GM23338 (cell line): ENCODE measurements around the gene ERGIC2. TPM values are rescaled to one million over a fixed set of nuclear protein-coding genes. Genes with fewer than 3 reads are reported as not detected.

Source experiments
- ATAC-seq: fragments of 200-7000 bp; cut with Tn5 transposase; 3 replicates; pipeline ENCODE4 v1.9.1; 2020
- DNase-seq: peaks from one replicate; pipeline ENCODE4 v3.0.0-alpha.2; 2015; ENCODE audit warnings: low spot score
- H2AFZ ChIP-seq: fragments of 200-600 bp; sonication (generic); 2 replicates; pipeline ENCODE4 v1.8.0; 2016; ENCODE audit warnings: antibody characterized with exemption, mild to moderate bottlenecking, moderate library complexity
- H3F3A ChIP-seq: fragments of 200-600 bp; sonication (generic); replicated peaks from 2 replicates; pipeline ENCODE4 v1.8.0; 2017; ENCODE audit warnings: antibody characterized with exemption, mixed run types, low read depth
- H3K27ac ChIP-seq: fragments of 200-600 bp; sonication (generic); 2 replicates; pipeline ENCODE4 v1.6.1; 2016; ENCODE audit warnings: low read depth
- H3K27me3 ChIP-seq: fragments of 200-600 bp; sonication (generic); 2 replicates; pipeline ENCODE4 v1.8.0; 2016; ENCODE audit warnings: mild to moderate bottlenecking, mixed run types, moderate library complexity; ENCODE audit not compliant: insufficient read depth
- H3K36me3 ChIP-seq: fragments of 200-600 bp; sonication (generic); 2 replicates; pipeline ENCODE4 v1.8.0; 2016; ENCODE audit warnings: mild to moderate bottlenecking; ENCODE audit not compliant: insufficient read depth
- H3K4me1 ChIP-seq: fragments of 200-600 bp; sonication (generic); 2 replicates; pipeline ENCODE4 v1.8.0; 2016; ENCODE audit warnings: mild to moderate bottlenecking, moderate library complexity; ENCODE audit not compliant: insufficient read depth
- H3K4me2 ChIP-seq: fragments of 200-600 bp; sonication (generic); 2 replicates; pipeline ENCODE4 v1.7.1; 2017; ENCODE audit warnings: mixed run types
- H3K4me3 ChIP-seq: fragments of 200-600 bp; sonication (generic); 2 replicates; pipeline ENCODE4 v1.6.1; 2016; ENCODE audit warnings: mixed run types
- H3K79me2 ChIP-seq: fragments of 200-600 bp; sonication (generic); replicated peaks from 2 replicates; pipeline ENCODE4 v1.8.0; 2017; ENCODE audit warnings: mild to moderate bottlenecking; ENCODE audit not compliant: insufficient read depth
- H3K9me2 ChIP-seq: fragments of 200-600 bp; sonication (generic); 2 replicates; pipeline ENCODE4 v1.8.0; 2017; ENCODE audit not compliant: insufficient read depth
- H4K20me1 ChIP-seq: fragments of 200-600 bp; sonication (generic); replicated peaks from 2 replicates; pipeline ENCODE4 v1.8.0; 2017; ENCODE audit warnings: mild to moderate bottlenecking; ENCODE audit not compliant: insufficient read depth
- H3K27ac Mint-ChIP-seq: 2 replicates; pipeline ENCODE4 v1.8.0; 2020; ENCODE audit warnings: inconsistent platforms, mild to moderate bottlenecking, moderate library complexity, mixed read lengths
- H3K27me3 Mint-ChIP-seq: 3 replicates; pipeline ENCODE4 v1.8.0; 2022; ENCODE audit warnings: low read depth, mild to moderate bottlenecking, moderate library complexity, mixed read lengths, inconsistent platforms; ENCODE audit not compliant: insufficient read depth, poor library complexity
- H3K36me3 Mint-ChIP-seq: 3 replicates; pipeline ENCODE4 v1.8.0; 2021; ENCODE audit warnings: low read depth, mild to moderate bottlenecking, inconsistent platforms, moderate library complexity, mixed read lengths
- H3K4me1 Mint-ChIP-seq: 3 replicates; pipeline ENCODE4 v1.8.0; 2020; ENCODE audit warnings: mild to moderate bottlenecking, inconsistent platforms, mixed read lengths
- H3K4me3 Mint-ChIP-seq: 3 replicates; pipeline ENCODE4 v1.8.0; 2021; ENCODE audit warnings: moderate library complexity, mild to moderate bottlenecking, inconsistent platforms, mixed read lengths
- H3K9me3 Mint-ChIP-seq: 3 replicates; pipeline ENCODE4 v1.8.0; 2020; ENCODE audit warnings: moderate library complexity, mild to moderate bottlenecking, inconsistent platforms, mixed read lengths
- CREB1 ChIP-seq: fragments of 250-450 bp; sonication (Bioruptor Pico); IDR thresholded peaks from 2 replicates; pipeline ENCODE4 v1.5.0; 2020; ENCODE audit warnings: low read depth, mild to moderate bottlenecking, moderate library complexity
- CTCF ChIP-seq, 2 experiments: fragments of 200-600 bp in 1 of 2; sonication (generic) in 1 of 2; conservative IDR thresholded peaks; 2 replicates each; pipeline versions ENCODE4 v1.5.1 to v1.6.1; 2016 to 2017; ENCODE audit warnings: antibody characterized with exemption in 2 of 2, low read depth in 2 of 2, mild to moderate bottlenecking in 2 of 2, moderate library complexity in 1 of 2
- ETS1 ChIP-seq: IDR thresholded peaks from 2 replicates; pipeline ENCODE4 v1.6.1; 2016; ENCODE audit warnings: antibody characterized with exemption
- EZH2 ChIP-seq: fragments of 200-600 bp; sonication (generic); IDR thresholded peaks from one replicate; pipeline ENCODE4 v1.8.0; 2017; ENCODE audit warnings: antibody characterized with exemption, mild to moderate bottlenecking, low read depth; ENCODE audit not compliant: unreplicated experiment
- EZH2phosphoT487 ChIP-seq: fragments of 200-600 bp; sonication (generic); IDR thresholded peaks from one replicate; pipeline ENCODE4 v1.8.1; 2018; ENCODE audit warnings: antibody characterized with exemption; ENCODE audit not compliant: unreplicated experiment
- JUNB ChIP-seq: IDR thresholded peaks from one replicate; pipeline ENCODE4 v1.6.1; 2016; ENCODE audit warnings: antibody characterized with exemption; ENCODE audit not compliant: unreplicated experiment
- NANOG ChIP-seq: IDR thresholded peaks from 2 replicates; pipeline ENCODE4 v1.6.1; 2016; ENCODE audit warnings: antibody characterized with exemption, borderline replicate concordance
- POLR2AphosphoS5 ChIP-seq: IDR thresholded peaks from 2 replicates; pipeline ENCODE4 v1.6.1; 2016; ENCODE audit warnings: antibody characterized with exemption, low read depth
- REST ChIP-seq: IDR thresholded peaks from one replicate; pipeline ENCODE4 v1.6.1; 2018; ENCODE audit warnings: antibody characterized with exemption; ENCODE audit not compliant: unreplicated experiment
- STAT1 ChIP-seq: IDR thresholded peaks from one replicate; pipeline ENCODE4 v1.6.1; 2016; ENCODE audit warnings: antibody characterized with exemption; ENCODE audit not compliant: unreplicated experiment
- ZNF114 ChIP-seq: fragments of 250-450 bp; sonication (Bioruptor Pico); IDR thresholded peaks from 2 replicates; pipeline ENCODE4 v1.5.0; 2020; ENCODE audit warnings: mild to moderate bottlenecking, moderate library complexity
- ZNF331 ChIP-seq: fragments of 250-450 bp; sonication (Bioruptor Pico); IDR thresholded peaks from 2 replicates; pipeline ENCODE4 v1.5.0; 2020; ENCODE audit warnings: low read depth, mild to moderate bottlenecking, moderate library complexity
- ZNF462 ChIP-seq: fragments of 250-450 bp; sonication (Bioruptor Pico); IDR thresholded peaks from 2 replicates; pipeline ENCODE4 v1.5.0; 2020; ENCODE audit warnings: mild to moderate bottlenecking, moderate library complexity
- polyA plus RNA-seq: library from polyadenylated mRNA; unstranded; fragments of >200 nt; fragmentation: Nextera tagmentation; extraction: Ambion mirVana; gene quantifications from 2 replicates; pipeline ENCODE4 v1.2.1, GENCODE V29; 2016
- total RNA-seq: library from RNA; depleted of rRNA; stranded (reverse); fragments of >200 nt; shearing (Covaris generic); gene quantifications from 2 replicates; pipeline ENCODE4 v1.2.3, GENCODE V29; 2014

ERGIC2 gene
- total and polyA plus RNA-seq, 2 experiments from 2014 or later, result 77.1 to 107 TPM

- Mint-ChIP-seq H3K4me1 (no peaks in the 10 kb centered on the region), H3K27ac (no peak overlapping the region), H3K36me3 (peaks cover 11% of the 10 kb centered on the region; the same call in 2 of the 3 replicates), H3K9me3 (no peaks in the 10 kb centered on the region), H3K27me3 (no peaks in the 10 kb centered on the region), H3K4me3 (no peak overlapping the region)
- no peak overlapping the region for H3K27ac ChIP-seq
- no peaks in the 10 kb centered on the region for H3K4me1 ChIP-seq
- no peak overlapping the region for H3K4me3 ChIP-seq
- no peaks in the 10 kb centered on the region for H3K9me2 ChIP-seq
- no peaks in the 10 kb centered on the region for H3K79me2 ChIP-seq
- ATAC-seq (no peak), DNase-seq (no peak)
- H2AFZ ChIP-seq, result no peak overlapping the region
- TF ChIP-seq EZH2 (no peak), ETS1 (no peak), CTCF (conservative IDR thresholded peaks at IDR 0.05; ENCODE audit: low read depth in 2 of 2) (no peak), REST (no peak), POLR2AphosphoS5 (no peak), NANOG (no peak), ZNF114 (CRISPR knock-in tag) (no peak), ZNF462 (CRISPR knock-in tag) (no peak), STAT1 (no peak), ZNF331 (CRISPR knock-in tag) (no peak), JUNB (no peak), EZH2phosphoT487 (no peak), CREB1 (no peak)
- no peaks in the 10 kb centered on the region for H3K27me3 ChIP-seq
- H3F3A ChIP-seq, result no peaks in the 10 kb centered on the region
- H4K20me1 ChIP-seq, result no peaks in the 10 kb centered on the region
- H3K36me3 ChIP-seq, result peaks cover 4% of the 10 kb centered on the region; the same call in 1 of the 2 replicates
- no peak overlapping the region for H3K4me2 ChIP-seq
Measured at GRCh38 chr12:29346769-29347421, 34.1 kb downstream of the ERGIC2 start.
